ENCODE data around the gene ACER3.
"Not testable (repeated sequence)": the region's sequence is repeated elsewhere in the genome, so short reads cannot be mapped to it uniquely, and the experiment has no call there.

ACER3 gene

GRCh38 chr11:76862794-76863193 is 2.1 kb downstream of the ACER3 start:
- FAIRE-seq; DNase-seq (ENCODE audit: extremely low spot score, insufficient read length, low read depth): not testable (repeated sequence)

- no peak for DNase-seq (ENCODE audit: extremely low spot score, insufficient read length, low read depth)
- FAIRE-seq = no peak
Measured at GRCh38 chr11:76863196-76863777, 2.6 kb downstream of the ACER3 start.

DNA sequence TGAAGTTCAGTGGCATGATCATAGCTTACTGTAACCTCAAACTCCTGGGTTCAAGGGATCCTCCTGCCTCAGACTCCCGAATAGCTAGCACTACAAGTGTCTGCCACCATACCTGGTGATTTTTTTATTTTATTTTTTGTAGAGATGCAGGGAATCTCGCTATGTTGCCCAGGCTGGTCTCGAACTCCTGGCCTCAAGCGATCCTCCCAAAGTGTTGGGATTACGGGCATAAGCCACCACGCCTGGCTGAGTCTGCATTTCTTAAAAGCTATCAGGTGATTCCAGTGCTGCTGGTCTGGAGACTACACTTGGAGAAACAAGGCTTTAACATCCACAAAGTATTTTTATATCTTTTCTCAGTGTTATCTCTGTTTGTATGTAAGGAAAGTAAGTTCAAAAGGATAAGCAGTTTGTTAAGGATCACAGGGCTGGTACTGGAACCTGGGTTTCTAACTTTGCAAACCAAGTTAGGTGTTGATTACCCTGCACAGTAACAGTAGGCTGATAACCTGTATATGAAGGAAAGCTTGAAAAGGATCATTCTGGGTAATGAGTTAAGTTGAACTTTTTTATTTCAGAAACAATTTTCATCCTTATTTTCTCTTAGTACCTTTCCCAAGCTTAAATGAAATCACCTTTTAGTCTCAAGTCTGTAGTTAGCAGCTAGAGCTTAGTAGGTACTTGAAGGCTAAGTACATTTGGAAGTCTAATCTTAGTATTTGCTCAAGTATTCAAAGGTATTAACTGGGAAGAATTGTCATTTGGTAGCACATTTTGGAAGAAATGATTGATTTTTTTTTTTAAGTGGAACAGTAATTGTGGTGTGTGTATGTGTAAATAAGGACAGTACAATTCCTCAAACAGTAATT is 12.5 kb downstream of the ACER3 start:
- DNase-seq (ENCODE audit: extremely low spot score, insufficient read length, low read depth) (no peak), FAIRE-seq (no peak)

DNA sequence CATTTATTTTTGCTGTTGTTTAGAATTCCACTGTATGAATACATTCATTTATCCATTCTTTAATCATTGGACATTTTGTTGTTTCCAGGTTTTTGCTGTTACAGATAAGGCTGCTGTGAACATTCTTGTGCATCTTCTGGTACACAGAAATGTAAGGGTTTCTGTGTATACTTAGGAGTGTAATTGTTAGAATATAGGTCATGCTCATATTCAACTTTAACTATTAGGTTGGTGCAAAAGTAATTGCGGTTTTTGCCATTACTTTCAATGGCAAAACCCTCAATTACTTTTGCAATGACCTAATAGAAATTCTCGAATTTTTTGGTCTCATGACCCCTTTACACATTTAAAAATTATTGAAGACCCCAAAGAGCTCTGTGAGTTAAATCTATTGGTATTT is 17.3 kb downstream of the ACER3 start:
- no peak for FAIRE-seq
- DNase-seq (ENCODE audit: extremely low spot score, insufficient read length, low read depth) = no peak

GRCh38 chr11:76880314-76880713 is 19.6 kb downstream of the ACER3 start:
- DNase-seq (ENCODE audit: extremely low spot score, insufficient read length, low read depth) (no peak), FAIRE-seq (no peak)

- no peak for FAIRE-seq
- DNase-seq (ENCODE audit: extremely low spot score, insufficient read length, low read depth) = no peak
Measured at GRCh38 chr11:76880956-76881355, 20.2 kb downstream of the ACER3 start.

DNA sequence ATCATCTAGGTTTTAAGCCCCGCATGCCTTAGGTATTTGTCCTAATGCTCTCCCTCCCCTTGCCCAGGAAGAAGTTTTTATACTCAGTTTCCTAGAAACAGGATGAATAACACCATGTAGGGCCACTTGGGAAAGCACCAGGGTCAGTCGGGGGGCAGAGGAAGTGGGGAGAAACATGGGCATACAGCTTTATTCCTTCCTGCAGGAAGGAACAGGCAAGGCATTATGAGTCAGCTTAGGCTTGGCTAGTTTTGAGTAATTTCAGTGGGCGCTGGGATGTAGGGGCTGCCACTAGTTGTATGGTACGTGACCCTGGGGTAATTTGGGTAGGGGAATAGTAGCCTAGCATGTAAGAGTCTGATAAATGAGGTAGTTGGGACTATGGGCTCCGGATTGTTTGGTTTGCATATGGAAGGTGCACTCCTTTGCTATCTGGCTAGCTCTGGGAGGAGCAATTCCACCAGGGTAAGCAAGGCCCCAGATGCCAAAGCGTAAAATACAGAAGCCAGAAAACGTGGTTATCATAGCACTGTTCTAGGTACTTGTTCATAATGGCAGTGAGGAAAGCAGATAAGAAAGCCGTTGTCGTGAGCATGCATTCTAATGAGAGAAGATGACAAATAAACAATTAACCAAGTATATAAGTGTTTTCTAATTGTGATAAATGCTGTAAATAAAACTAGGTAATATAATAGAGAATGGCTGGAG is 24.8 kb downstream of the ACER3 start:
- DNase-seq (ENCODE audit: extremely low spot score, insufficient read length, low read depth) (no peak), FAIRE-seq (no peak)

DNA sequence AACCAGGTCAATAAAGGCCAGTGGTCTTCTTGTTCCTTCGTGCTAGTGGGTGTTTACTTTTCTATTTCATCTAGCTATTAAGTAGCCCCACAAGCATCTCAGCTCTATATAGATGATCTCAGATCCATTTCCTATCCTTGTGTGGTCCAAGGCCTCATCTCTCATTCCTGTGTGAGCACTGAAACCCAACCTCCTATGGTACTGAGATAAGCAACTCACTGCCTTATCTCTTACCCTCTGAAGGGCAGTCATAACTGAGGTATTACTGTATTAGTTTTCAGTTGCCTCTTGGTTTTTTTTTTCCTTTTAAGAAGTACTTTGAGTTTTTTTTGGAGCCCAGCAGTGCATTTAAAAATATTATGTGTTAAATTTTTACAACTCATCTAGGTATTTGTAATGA is 28.3 kb downstream of the ACER3 start:
- no peak for DNase-seq (ENCODE audit: extremely low spot score, insufficient read length, low read depth)
- FAIRE-seq = no peak

GRCh38 chr11:76889411-76889975 is 28.8 kb downstream of the ACER3 start:
- FAIRE-seq (no peak), DNase-seq (ENCODE audit: extremely low spot score, insufficient read length, low read depth) (no peak)

GRCh38 chr11:76890329-76890728 is 29.6 kb downstream of the ACER3 start:
- DNase-seq (ENCODE audit: extremely low spot score, insufficient read length, low read depth) = no peak
- FAIRE-seq = no peak

DNA sequence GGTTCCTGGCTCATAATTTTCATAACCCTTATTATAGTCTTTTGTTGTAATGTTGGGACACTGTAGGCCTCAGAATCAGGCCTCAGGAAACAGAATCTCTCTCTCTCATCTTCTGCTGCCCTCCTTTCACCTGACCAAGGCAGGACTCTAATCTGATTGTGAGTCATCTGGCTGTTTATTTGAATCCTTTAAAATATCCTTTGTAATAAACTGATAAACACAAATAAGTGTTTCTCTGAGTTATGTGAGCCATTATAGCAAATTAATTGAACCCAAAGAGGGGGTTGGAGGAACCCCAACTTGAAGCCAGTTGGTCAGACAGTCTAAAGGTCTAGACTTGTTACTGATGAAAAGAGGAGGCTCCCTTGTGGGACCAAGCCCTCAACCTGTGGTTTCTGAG is 30.6 kb downstream of the ACER3 start:
- no peak for FAIRE-seq
- no peak for DNase-seq (ENCODE audit: extremely low spot score, insufficient read length, low read depth)

DNA sequence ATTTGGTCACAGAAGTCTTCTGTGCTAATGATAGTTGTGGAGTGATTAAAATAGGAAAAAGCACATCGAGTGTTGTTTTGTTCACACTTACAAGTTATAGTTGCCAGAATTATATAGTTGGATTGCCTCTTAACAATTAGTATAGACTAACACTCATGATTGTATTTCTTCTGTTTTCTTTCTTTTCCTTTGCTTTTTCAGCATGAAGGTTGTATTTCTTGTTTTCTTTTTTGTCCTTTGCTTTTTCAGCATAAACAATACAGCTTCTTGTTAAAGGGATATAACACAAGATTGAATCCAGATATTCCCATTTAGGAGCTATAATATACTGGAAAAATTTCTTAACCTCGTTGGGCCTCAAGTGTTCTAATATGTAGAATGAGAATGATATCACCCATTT is 31.1 kb downstream of the ACER3 start:
- DNase-seq (ENCODE audit: extremely low spot score, insufficient read length, low read depth) = no peak
- no peak for FAIRE-seq

DNA sequence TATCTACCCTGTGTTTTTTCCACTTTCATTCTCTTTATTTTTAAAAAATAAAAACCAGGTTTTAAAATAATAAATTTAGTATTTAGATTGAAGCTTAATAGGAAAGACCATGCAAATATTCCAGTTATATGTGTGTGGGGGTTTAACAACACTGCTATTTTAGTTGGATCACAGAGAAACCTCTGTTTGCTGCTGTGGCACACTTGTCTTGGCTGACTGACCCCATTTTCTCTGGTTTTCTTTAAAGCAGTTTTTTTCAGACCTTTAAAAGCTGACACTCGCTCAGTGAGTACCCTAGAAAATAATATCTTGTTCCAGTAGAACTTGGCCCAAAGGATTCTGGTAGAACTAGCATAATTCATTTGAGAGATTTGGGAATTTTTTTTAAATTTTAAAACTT is 31.6 kb downstream of the ACER3 start:
- DNase-seq (ENCODE audit: extremely low spot score, insufficient read length, low read depth) = no peak
- FAIRE-seq = no peak

GRCh38 chr11:76897233-76897632 is 36.5 kb downstream of the ACER3 start:
- DNase-seq (ENCODE audit: extremely low spot score, insufficient read length, low read depth) (no peak), FAIRE-seq (no peak)

GRCh38 chr11:76901144-76901543 is 40.4 kb downstream of the ACER3 start:
- no peak for DNase-seq (ENCODE audit: extremely low spot score, insufficient read length, low read depth)
- FAIRE-seq = no peak

DNA sequence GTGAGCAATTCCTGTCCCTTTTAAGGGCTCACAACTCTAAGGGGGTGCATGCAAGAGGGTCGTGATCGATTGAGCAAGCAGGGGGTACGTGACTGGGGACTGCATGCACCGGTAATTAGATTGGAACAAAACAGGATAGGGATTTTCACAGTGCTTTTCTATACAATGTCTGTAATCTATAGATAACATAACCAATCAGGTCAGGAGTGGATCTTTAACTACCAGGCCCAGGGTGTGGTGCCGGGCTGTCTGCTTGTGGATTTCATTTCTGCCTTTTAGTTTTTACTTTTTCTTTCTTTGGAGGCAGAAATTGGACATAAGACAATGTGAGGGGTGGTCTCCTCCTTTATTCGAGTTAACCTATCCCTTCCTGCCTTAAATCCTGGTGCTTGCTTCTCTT is 40.9 kb downstream of the ACER3 start:
- DNase-seq (ENCODE audit: extremely low spot score, insufficient read length, low read depth); FAIRE-seq: not testable (repeated sequence)

DNA sequence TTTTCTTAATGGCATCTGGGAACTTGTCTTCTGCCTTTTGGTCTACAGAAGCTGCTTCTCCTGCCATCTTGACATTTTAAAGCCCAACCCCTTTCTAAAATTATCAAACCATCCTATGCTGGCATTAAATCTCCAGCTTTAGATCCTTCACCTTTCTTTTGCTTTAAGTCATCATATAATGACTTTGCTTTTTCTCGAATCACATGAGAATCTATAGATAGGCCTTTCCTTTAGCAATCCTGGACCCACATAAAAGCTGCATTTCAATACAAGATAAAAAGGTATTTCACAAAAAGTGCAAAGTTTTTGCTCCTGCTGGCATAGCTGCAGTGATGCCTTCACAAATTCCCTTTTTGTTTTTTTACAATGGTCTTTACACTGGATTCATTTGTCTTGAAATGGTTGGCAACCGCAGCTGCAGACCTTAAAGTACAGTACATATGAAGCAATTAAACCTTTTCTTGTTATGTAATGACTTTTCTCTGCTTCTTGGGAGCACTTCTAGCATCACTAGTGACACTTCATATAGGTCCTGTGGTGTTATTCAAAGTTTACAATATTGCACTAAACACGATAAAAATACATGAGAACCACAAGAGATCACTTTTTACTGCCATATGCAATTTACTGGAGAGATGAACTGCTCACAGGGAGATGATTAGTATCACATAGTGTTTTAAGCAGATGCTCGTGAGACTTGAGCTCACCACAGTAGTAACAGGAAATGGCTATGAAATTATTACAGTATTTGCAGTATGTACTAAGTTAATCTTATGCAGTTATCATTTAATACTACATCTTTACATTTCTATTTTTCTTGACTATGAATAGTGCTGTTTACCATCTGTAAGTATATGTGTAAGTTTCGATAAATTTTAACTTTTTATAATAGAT is 41.6 kb downstream of the ACER3 start:
- no peak for DNase-seq (ENCODE audit: extremely low spot score, insufficient read length, low read depth)
- no peak for FAIRE-seq

DNA sequence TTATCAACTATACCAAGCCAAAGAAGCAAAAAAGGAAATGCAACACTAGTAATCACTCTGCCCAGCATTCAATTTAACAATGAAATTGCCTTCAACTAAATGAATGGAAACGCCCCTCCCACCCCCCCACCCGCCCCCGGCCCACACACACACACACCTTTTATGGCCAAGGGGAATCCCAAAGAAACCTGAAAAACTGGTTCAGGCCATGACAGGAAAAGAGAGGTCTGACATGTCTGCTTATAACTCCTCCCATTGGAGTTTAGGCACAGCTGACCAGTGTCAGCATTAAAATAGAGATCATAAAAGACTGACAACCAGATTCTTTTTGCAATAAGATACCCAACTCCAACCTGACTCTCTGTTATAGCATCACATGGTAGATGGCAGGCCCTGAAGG is 42.6 kb downstream of the ACER3 start:
- FAIRE-seq = no peak
- no peak for DNase-seq (ENCODE audit: extremely low spot score, insufficient read length, low read depth)

GRCh38 chr11:76910620-76911414 is 50.1 kb downstream of the ACER3 start:
- FAIRE-seq (no peak), DNase-seq (ENCODE audit: extremely low spot score, insufficient read length, low read depth) (no peak)
